ENCODE measurements around the gene PEX16.

DNA sequence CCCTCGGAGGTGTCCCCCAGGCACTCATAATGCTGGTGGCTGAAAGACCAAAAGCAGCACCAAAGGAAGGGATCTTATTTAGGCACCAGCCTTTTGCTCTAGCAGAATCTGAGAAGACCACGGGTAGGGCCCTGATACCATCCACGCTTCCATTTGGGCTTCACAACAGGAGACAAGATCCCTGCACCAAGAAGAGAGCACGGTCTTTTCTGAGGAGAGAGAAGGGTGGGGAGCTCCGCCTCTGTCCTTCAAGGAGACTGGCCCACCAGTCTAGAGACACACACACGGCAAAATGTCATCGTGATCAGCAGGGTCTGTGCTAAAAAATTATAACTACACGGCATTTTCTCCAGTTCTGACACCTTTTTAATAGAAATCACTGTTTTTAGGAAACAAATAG lies 14.5 kb upstream of the PEX16 start:
- TF ChIP-seq CTCF (IDR thresholded peaks at IDR 0.05) (no peak), POLR2A (IDR thresholded peaks at IDR 0.05) (no peak)

Measured in esophagus squamous epithelium (tissue), 4 donors.